SIG-M5 treated with dmso at 0.1 percent for 504 hours (cell line): ENCODE data around the gene SARDH.

Experiments used
- DNase-seq: peaks from one replicate; lab custom pipeline; 2025; ENCODE audit not compliant: unreplicated experiment; lab: John Stamatoyannopoulos, UW

SARDH gene

DNA sequence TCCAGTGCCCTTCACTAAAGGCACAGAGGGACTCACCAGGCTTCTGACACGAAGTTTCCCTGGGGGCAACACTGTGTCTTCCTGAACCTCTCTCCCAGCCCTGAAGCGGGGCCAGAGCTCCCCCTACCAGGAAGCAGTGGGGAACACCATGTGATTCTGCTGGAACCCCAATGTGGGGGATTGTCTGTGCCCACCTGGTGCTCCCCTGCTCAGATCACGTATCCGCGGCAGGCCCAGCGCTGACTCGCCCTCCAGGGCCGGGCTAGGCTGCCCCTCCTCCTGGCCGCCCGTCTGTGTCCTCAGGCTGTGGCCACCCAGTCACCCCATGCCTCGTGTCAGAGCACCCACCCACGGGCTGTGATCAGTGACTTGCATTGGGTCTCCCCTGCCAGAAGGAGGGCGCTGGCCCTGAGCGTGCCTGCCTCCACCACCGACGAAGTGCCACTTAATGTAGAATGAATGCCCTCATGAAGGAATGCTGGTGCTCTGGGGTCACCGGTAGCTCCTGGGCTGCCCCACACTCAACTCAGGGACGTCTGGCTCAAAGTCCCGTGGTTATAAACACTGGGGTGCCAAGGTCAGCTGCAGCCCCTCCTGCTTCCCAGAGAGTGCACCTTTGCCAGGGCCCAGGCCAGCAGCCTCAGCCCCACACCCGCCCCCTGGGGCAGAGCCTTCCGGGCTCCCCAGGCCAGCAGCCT, 22.1 kb downstream of the SARDH start:
- DNase-seq = no peak

DNA sequence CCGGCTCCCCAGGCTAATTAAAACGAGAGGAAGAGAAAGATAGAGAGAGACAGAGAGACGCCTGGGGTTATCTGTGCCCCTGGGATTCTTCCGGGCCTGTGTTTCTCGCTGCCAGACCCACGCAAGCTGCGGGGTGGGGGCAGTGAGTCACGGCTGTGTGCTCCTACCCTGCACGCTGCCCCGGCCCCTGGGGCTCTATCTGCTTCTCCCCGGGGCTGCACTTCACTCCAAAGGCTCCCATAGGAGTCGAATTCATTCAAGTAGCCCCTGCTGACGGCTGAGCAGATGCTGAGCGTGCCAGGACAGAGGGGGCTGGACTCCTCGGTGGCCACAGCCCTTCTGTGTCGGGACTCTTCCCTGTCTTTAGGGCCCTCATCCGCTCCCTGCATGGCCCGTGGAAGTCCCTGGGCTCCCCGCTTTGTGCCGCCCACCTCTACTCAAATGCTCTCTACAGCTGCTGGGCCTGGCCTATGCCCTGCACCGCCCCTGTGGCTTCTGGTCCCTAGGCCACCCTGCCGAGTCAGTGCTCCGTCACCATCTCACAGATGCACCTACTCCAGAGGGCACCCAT, 22.8 kb downstream of the SARDH start:
- DNase-seq = no peak

DNA sequence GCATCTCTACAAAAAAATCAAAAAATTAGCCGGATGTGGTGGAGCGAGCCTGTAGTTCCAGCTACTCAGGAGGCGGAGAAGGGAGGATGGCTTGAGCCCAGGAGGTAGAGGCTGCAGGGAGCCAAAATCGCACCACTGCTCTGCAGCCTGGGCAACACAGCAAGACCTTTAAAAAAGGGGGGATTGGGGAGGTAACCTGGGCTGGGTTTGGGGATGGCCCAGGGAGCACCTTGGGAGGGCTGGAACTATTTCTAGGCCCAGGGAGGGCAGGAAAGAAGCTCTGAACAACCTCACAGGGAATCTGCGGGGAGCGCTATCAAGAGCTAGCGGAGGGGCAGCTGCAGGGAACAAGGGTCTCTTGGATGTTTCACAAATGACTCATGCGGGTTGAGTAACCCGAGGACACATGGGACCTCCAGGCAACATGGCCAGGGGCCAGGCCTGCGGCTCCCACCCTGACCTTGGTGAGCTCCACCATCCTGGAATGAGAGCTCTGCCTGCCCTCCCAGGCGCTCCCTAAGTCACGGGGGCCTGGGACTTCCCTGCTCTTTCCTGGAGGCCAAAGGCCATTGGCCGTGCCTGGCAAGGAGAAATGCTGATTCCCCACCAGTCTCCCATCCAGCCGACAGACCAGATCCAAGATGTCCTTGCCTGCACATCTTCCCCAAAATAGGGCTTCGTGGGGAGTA, 23.4 kb downstream of the SARDH start:
- no peak for DNase-seq

DNA sequence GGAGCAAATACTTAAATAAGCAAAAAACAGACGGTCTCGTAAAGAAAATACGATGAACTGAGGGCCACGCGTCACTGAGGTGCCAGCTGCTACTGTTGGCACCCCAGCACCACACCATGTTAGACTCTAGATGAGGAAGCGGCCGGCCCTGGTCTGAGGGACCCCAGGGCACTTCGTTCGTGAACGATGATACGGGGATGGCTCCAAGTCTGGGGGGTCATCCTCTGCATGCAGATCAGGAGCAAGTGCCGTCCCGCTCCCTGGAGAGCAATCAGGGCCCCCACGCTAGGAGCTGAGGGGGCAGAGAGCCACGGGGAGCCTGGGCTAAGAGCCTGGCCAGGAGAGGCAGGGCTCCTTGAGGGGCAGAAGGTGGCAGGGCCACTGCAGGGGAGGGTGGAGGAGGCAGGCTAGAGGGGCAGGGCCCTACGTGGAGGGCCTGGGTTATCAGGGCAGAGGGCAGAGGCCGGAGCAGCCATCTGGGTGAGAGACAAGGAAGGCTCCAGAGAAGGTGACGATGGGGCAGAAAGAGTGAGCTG, 24.1 kb downstream of the SARDH start:
- no peak for DNase-seq

DNA sequence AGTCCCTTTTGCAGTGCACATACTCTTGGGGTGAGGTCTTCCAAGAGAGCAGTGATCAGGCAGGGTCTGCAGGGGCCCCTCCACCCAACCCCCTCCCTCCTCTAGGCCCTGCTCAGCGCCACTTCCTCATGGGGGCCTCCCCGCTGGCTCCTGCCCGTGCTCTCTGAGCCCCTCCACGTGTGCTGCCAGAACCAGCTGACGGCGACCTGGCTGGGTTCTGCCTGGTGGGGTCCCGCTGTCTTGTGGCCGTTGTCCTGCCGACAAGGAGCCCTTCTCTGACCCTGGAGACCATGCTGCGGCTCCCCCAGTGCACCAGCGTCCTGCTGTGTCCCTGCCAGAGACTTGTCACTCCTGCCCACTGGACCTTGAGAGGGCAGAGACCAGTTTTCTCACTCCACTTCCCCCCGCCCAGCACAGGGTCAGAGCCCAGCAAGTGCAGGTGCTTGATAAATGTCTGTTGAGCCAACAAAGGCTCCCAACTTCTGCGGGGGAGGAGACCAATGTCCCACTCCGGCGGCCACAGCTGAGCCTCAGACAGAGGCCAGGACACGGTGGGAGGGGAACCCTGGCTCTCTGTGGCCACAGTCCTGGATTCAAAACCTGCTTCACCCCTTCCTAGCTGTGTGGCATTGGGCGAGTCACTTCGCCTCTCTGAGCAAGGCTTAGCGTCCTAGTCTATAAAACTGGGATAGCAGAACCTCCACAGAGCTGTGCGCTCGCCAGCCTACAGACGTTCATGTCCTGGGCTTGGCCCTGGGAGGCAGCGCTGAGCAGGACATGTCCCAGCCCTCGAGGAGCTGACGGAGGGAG, 24.8 kb downstream of the SARDH start:
- DNase-seq = no peak

DNA sequence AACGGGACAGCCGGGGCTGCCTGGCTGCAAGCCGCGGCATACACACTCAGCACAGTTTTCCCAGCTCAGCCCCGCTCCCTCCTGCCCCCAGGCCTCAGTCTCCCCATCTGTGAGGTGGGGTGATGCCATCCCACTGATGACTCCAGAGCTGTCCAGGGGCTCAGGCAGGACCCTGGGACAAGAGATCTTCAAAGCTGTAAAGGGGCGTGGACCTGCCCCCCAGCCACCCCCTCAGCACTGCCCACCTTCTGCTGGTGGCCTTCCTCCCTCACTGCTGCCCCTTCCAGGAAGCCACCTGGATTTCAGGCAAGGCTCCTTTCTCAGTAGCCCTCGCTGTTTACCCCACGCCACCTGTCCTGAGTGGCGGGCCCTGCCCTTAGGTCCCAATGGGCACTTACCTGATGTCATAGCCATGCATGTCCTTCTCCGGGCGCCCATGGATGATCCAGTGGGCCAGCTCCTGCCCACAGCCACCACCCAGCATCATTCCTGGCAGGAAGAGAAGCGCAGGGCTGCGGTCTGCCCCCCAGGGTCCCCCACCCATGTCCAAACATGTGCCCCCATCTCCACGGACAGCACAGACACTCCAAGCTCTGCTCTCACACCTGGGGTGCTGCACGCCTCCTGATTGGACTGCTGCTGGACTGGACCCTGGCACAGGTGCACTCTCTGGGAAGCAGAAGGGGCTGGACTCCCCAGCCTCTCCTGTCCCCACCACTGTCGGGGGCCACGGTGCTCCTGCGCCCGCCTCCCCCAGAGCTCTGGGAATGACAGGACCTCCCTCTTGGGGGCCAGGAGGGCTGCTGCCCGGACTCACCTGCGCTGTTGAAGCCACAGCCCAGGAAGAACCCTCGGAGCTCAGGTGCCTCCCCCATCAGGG, 25.7 kb downstream of the SARDH start:
- no peak for DNase-seq

DNA sequence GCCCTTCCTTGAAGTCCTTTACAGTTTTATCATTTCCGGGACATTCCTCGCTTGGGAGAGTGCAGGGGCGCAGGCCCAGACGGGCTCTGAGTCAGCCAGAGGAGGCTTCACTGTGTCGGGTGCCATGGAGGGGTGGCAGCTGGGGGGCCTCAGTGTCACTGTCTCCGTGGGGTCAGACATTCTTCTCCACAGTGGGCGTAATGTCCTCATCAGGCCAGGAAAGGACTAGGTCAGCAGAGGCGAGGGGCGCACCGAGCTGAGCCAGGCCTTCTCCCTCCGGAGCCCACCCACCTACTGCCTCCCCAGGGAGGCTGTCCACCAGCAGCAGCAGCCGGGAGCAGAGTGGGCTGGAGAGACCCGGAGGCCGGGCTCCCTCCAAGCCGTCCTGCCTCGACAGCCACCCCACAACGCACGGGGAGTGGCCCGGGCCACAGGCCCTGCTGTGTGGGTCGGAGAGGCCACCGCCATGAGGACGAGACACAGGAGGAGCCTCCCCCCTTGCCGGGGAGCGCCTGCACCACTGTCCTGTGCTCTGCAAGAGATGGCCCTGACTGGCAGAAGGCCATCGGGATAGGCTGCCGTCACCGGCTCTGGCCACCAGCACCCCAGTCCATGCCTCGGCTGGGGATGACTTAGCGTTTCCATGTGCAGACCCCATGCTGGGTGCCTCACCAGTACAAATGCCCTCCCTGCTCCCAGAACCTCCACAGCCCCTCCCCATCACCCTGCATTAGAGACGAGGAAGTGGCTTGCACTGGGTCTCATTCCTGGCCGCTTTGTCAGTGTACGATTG, 26.5 kb downstream of the SARDH start:
- no peak for DNase-seq

DNA sequence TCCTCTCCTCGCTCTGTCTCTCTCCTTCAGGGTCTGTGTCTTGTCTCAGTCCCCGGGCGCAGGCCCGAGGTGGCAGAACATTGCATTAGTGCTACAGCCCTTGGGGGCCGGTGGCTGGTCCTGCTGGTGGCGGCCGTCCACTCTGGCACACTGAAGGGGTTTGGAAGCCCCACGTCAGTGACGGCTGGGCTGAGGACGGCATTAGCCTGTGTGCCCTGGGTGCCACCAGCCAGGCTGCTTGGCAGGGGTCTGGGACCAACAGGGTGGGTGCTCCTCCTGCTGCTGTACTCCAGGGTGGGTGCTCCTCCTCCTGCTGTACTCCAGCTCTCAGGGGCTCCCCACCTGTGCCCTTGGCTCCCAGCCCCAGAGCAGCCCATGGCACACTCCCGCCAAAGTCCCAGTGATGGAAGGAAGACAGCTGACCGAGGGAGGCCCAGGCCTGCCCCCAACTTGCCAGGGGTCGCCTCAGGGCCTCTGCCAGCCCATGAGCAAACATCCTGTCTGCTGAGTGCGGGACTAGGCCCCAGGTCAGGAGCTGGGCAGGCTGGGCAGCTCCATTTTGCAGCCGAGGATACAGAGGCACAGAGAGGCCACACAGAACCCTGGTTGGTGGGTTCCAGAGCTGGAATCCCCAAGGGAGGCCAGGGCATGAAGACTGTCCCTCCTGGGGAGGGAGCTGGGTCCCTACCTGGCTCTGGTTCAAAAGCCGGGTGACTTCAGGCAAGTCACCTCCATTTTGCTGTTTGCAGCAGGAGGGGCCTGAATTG, 27.3 kb downstream of the SARDH start:
- no peak for DNase-seq

DNA sequence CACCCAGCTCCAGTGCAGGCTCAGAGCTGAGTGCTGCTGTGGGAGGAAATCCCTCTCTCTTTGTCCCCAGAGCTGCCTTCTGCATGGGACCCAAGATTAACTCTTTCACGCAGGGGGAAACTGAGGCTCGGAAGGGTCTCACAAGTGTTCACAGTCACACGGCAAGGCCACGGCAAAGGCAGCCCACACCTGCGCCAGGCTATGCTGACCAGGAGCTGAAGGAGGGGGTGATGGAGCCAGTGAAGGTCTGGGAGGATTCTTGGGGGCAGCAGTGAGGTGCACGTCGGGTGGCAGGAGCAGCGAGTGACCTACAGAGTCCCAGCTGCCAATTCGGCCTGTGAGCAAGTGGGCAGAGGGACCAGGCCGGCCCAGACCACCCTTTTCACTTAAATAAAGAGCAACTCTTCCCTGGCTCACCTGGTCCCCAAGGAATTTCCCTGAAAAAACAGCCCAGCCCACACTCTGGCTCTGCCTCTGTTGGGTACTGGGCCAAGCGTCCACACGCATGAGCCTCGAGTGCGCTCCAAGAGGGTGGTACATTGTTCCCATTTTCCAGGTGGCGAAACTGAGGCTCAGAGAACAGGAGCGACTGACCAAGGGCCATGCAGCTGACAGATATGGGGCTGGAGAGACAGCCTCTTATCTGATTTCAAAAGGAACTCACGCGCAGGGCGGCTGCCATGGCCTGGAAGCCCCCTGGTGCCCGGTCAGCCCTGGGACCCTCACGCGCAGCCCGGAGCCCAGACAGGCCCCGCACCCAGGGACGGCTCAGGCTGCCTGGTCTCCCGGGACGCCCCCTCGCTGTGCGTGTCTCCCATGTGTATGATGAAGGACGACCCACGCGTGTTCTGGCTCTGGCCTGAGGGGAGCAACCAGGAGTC, 28.2 kb downstream of the SARDH start:
- DNase-seq = no peak

DNA sequence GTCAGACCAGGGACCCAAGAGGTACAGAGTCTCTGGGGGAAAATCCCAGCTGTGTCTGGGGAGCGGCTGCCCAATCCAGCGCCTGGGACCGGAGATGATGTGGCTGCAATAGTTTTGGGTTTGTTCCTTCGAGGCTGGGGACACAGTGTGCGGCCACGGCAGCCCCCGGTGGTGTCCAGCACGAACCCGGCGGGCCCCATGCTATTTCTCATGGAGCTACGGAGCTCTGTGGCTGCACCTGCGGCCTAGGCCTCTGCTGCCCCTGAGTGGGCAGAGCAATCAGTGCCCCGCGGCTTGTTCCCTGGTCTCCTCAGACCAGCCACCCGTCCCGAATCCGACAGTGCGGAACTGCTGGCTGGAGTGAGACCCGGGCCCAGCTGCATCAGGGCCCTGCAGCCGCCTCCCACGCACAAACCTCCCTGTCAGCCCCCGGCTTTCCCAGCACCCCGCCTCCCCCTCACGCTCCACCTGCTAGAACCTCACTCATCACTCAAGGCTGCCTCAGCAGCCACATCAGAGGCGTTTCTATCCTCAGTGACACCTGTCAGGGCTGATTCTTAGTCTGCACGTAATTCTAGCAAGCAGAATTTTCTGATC, 29.0 kb downstream of the SARDH start:
- no peak for DNase-seq

DNA sequence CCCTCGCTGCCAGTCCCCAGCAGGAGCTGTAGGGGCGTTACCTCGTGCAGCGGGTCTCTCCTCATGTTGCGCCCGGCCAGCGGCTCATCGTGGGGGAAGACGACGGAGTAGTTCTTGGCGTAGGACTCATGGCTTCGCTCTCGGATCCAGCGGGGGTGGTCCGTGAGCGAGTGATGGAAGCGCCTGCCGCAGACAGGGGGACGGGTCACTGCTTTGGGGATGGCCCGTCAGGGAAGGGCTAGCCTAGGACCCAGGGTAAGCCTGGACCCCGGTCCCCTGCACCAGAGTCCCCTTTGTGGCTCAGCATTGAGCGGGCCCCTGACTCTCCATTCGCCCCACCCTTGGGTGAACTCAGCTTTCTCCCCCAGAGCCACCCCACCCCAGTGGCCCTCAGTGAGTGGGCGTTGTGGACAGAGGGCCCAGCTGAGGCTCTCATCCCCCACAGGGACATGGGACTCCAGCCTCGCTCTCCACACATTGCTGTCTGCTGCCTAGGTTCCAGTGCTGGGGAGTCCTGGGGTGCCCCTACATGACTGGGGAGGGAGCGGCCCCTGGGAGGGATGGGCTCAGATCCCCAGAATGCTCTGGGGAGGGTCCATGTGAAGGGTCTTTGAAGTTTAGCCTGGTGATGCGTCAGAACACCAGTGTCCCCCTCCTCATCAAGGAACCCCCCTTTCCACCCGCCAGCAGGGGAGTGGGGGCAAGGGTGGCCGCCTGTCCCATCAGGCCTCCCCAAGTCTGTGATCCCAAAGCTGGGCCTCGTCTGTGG, 29.7 kb downstream of the SARDH start:
- no peak for DNase-seq

DNA sequence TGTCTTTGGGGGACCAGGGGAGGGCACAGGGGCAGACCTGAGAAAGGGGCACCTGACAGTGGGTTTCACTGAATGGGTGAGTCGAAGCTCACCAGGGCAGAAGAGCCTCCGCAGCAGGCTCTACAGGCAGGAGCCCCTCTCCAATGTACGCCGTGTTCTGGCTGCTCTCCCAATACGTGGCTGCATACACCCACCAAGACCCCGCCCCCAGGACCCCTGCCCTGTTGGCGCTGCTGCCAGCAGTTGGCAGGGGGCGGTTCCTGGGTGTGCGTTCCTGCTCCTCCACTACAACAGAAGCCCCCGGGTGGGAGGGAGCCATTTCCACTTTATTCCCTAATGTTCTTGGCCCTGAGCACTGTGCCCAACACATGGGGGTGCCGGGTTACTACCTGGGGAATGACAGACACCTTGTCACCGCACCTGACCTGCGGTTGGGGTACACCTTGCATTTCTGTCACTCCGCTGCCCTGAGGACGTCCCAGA, 30.3 kb downstream of the SARDH start:
- DNase-seq = no peak

DNA sequence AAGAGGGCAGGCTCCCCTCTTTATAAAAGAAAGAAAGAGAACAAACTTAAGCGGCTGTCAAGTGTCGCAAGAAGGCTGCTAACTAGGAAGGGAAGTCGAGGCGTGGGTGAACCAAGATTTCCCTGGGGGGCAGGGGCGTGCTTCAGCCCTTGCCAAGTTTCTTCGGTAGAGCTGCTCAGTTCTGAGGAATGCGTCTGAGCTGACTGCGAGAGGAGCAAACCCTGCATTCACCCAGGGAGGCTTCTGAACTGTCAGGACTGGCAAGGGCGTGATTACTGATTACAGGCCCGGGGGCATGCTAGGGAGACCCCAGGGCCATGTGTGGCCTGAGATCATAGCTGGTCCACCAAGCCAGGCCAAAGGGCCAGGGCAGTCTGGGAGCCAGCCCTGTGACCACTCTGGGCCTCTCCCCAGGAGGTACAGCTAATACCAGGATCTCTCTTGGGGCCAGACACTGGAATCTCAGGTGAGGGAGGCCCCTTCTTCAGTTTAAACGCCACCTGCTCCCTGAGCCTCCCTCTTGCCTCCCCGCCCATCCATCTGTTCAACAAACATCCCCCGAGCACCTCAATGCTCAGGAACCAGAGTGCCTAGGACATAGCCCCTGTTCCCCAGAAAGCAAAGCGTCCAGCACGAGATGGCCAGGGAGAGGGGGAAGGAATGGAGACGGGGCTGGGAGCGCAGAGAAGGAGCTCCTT, 30.9 kb downstream of the SARDH start:
- peak; percentile 31 for DNase-seq

DNA sequence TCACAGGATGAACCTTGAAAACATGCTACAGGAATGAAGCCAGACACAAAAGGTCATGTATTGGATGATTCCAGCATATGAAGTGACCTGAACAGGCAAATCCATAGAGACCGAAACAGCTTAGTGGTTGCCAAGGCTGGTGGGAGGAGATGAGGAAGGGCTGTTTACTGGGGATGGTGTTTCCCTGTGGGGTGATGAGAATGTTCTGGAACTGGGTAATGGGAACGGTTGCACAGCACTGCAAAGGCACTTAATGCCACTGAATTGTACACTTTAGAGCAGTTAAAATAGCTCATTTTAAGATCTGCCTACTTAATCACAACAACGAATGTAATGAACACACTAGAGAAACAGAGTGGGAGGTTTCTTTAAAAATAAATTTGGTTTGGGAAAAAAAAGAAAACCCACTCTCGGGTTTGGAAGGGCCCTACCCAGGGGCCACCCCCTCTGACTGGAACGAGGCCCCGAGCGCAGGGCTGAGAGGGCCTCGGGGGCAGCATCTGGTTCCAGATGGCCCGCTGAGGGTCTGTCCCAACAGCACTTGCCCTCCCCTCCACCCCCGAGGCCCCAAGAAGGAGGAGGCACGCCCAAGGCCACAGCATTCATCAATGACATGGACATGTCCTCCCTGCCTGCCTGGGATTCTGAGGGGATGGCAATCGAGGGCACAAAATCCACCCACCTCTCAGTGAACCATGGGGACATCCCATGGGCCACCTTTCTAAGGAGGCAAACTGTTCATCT, 31.7 kb downstream of the SARDH start:
- no peak for DNase-seq

DNA sequence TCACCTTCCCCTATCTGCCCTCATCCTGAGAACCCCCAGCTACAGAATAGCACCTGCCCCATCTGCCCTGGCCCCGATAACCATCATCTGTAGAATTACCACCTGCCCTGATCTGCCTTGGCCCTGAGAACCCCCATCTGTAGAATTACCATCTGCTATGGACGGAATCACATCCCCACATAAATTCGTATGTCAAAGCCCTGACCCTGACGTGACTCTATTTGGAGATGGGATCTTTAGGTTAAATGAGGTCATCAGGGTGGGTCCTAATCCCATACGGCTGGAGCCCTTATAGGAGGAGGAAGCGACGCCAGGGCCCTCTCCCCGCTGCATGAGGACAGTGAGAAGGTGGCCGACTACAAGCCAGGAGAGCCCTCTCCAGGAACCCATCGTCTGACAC, 32.6 kb downstream of the SARDH start:
- no peak for DNase-seq
